Lower leg skin (tissue), 3 donors: Measurements from ENCODE around the gene FUT6.

ENCODE experiments used
- CTCF ChIP-seq, 3 donors: fragments of 450-650 bp; IDR thresholded peaks; one replicate each; pipeline ENCODE4 v1.5.1; 2016; ENCODE audit warnings: antibody characterized with exemption in 3 of 3, mild to moderate bottlenecking in 3 of 3, moderate library complexity in 2 of 3
- POLR2A ChIP-seq, 2 donors: fragments of 450-650 bp; IDR thresholded peaks; one replicate each; pipeline ENCODE4 v1.6.1; 2016 to 2017; ENCODE audit warnings: antibody characterized with exemption in 2 of 2, mild to moderate bottlenecking in 1 of 2, moderate library complexity in 1 of 2

DNA sequence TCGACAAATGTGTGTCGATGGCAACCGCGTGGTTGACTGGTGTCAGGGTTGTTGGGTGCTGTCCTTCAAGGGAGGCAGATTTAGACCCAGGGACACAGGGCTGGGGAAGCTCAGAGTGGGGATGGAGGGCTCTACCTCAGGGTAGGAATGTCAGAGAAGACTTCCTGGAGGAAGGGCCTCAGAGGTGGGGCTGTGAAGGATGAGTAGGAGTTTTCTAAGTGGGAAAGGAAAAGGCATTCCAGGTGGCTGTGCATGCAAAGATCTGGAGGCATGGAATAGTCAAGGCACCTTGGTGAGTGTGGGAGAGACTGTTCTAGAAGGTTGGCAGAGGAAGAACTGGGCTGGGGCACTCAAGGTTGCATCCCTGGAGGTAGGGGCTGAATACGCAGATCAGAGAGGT, 32.6 kb downstream of the FUT6 start:
- TF ChIP-seq CTCF (IDR thresholded peaks at IDR 0.05) (no peak), POLR2A (IDR thresholded peaks at IDR 0.05) (no peak)
